Activated B cell treated with CpG ODN at 0.5 μM for 24 hours (primary cell): Measurements from ENCODE around the gene ERC2. TPM values are rescaled to one million over a fixed set of nuclear protein-coding genes. Genes with fewer than 3 reads are reported as not detected.

Experiments
- ATAC-seq: fragments of 200-7000 bp; cut with Tn5 transposase; one replicate; pipeline ENCODE4 v1.10.0; 2021; ENCODE audit warnings: low read depth, mild to moderate bottlenecking, moderate library complexity
- CTCF ChIA-PET: fragments of 350-600 bp; sonication (Branson Sonifier 250); formaldehyde crosslinking; loops from one replicate; lab custom pipeline; 2021; ENCODE audit warnings: antibody characterized with exemption; lab: Charles Lee
- POLR2A ChIA-PET: fragments of 350-600 bp; sonication (Branson Sonifier 250); formaldehyde crosslinking; loops from one replicate; lab custom pipeline; 2021; ENCODE audit warnings: antibody characterized with exemption; lab: Charles Lee
- DNase-seq: peaks from one replicate; pipeline ENCODE4 v3.0.0; 2022
- H3K27ac Mint-ChIP-seq: one replicate; pipeline ENCODE4 v1.8.0; 2020; ENCODE audit warnings: mixed read lengths
- H3K27me3 Mint-ChIP-seq: one replicate; pipeline ENCODE4 v1.8.0; 2021; ENCODE audit warnings: mixed read lengths
- H3K36me3 Mint-ChIP-seq: one replicate; pipeline ENCODE4 v1.8.0; 2021; ENCODE audit warnings: low read depth, mixed read lengths
- H3K4me1 Mint-ChIP-seq: one replicate; pipeline ENCODE4 v1.8.0; 2021; ENCODE audit warnings: mixed read lengths
- H3K4me3 Mint-ChIP-seq: one replicate; pipeline ENCODE4 v1.8.0; 2020; ENCODE audit warnings: mild to moderate bottlenecking, mixed read lengths
- H3K9me3 Mint-ChIP-seq: one replicate; pipeline ENCODE4 v1.8.0; 2020; ENCODE audit warnings: mixed read lengths
- CTCF ChIP-seq: fragments of 200-600 bp; IDR thresholded peaks from one replicate; pipeline ENCODE4 v1.8.0; 2022; ENCODE audit warnings: antibody characterized with exemption, mild to moderate bottlenecking
- intact Hi-C: fragments of 100-400 bp; cut with micrococcal nuclease; formaldehyde crosslinking; loops from one replicate; pipeline ENCODE4 v1.15.1; 2024
- total RNA-seq: library from RNA; stranded (reverse); gene quantifications from 2 replicates; pipeline ENCODE4 v1.2.3, GENCODE V29; 2022

Gene ERC2
- total RNA-seq, 1 donor from 2014 or later = not detected

GRCh38 chr3:55643283-55643682, 825.0 kb downstream of the ERC2 start:
- intact Hi-C loops = no loop called here
- no peaks in the 10 kb centered on the region for H3K27me3 Mint-ChIP-seq
- DNase-seq (no peak), ATAC-seq (no peak)
- no peaks in the 10 kb centered on the region for H3K9me3 Mint-ChIP-seq
- H3K4me3 Mint-ChIP-seq = no peak overlapping the region
- no peaks in the 10 kb centered on the region for H3K36me3 Mint-ChIP-seq
- POLR2A ChIA-PET = no interaction called here
- CTCF ChIA-PET = no interaction called here
- H3K4me1 Mint-ChIP-seq = no peaks in the 10 kb centered on the region
- TF ChIP-seq CTCF = no peak
- H3K27ac Mint-ChIP-seq = no peak overlapping the region

GRCh38 chr3:55641964-55642363, 826.3 kb downstream of the ERC2 start:
- intact Hi-C loops = no loop called here
- CTCF ChIA-PET = no interaction called here
- no peaks in the 10 kb centered on the region for H3K9me3 Mint-ChIP-seq
- ATAC-seq (no peak), DNase-seq (no peak)
- no peak overlapping the region for H3K27ac Mint-ChIP-seq
- H3K4me3 Mint-ChIP-seq = no peak overlapping the region
- no peaks in the 10 kb centered on the region for H3K27me3 Mint-ChIP-seq
- H3K4me1 Mint-ChIP-seq = no peaks in the 10 kb centered on the region
- H3K36me3 Mint-ChIP-seq = no peaks in the 10 kb centered on the region
- POLR2A ChIA-PET = no interaction called here
- no peak for TF ChIP-seq CTCF

GRCh38 chr3:55639896-55640765, 828.1 kb downstream of the ERC2 start:
- CTCF ChIA-PET = no interaction called here
- Mint-ChIP-seq H3K4me1 (no peaks in the 10 kb centered on the region), H3K27ac (no peak overlapping the region), H3K36me3 (no peaks in the 10 kb centered on the region), H3K27me3 (no peaks in the 10 kb centered on the region), H3K4me3 (no peak overlapping the region), H3K9me3 (no peaks in the 10 kb centered on the region)
- no peak for ATAC-seq
- DNase-seq = no peak
- no peak for TF ChIP-seq CTCF
- POLR2A ChIA-PET = no interaction called here
- intact Hi-C loops = no loop called here

GRCh38 chr3:55639143-55639542, 829.1 kb downstream of the ERC2 start:
- Mint-ChIP-seq H3K4me3 (no peak overlapping the region), H3K36me3 (no peaks in the 10 kb centered on the region), H3K27me3 (no peaks in the 10 kb centered on the region), H3K27ac (no peak overlapping the region), H3K9me3 (no peaks in the 10 kb centered on the region), H3K4me1 (no peaks in the 10 kb centered on the region)
- intact Hi-C loops = no loop called here
- DNase-seq = no peak
- no peak for ATAC-seq
- ChIA-PET CTCF (no interaction called here), POLR2A (no interaction called here)
- TF ChIP-seq CTCF = no peak

GRCh38 chr3:55637906-55638638, 830.2 kb downstream of the ERC2 start:
- H3K27me3 Mint-ChIP-seq = no peaks in the 10 kb centered on the region
- H3K36me3 Mint-ChIP-seq = no peaks in the 10 kb centered on the region
- H3K4me1 Mint-ChIP-seq = no peaks in the 10 kb centered on the region
- ATAC-seq = no peak
- intact Hi-C loops = no loop called here
- no peak overlapping the region for H3K4me3 Mint-ChIP-seq
- no peak for TF ChIP-seq CTCF
- no peak for DNase-seq
- no peak overlapping the region for H3K27ac Mint-ChIP-seq
- no peaks in the 10 kb centered on the region for H3K9me3 Mint-ChIP-seq
- CTCF ChIA-PET = no interaction called here
- POLR2A ChIA-PET = no interaction called here
